ENCODE data around the gene SYCP2L. TPM values are rescaled to one million over a fixed set of nuclear protein-coding genes. Genes with fewer than 3 reads are reported as not detected.

SYCP2L gene
- total RNA-seq, 1 donor from 2014 or later = 20.5 TPM

DNA sequence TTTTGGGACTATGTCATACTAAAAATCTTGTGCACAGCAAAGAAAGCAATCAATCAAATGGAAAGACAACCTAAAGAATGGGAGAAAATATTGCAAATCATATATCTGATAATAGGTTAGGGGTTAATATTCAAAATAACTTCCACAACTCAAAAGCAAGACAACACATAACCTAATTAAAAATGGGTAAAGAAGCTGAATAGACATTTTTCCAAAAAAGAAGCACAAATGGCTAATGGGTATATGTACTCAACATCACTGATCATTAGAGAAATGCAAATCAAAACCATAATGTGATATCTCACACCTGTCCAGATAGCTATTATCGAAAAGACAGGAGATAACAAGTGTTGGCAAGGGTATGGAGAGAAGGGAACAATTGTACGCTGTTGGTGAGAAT is 53.0 kb downstream of the SYCP2L start:
- Mint-ChIP-seq H3K36me3 (ENCODE audit: unreplicated experiment) (no peaks in the 10 kb centered on the region), H3K4me1 (ENCODE audit: low read depth, unreplicated experiment) (no peaks in the 10 kb centered on the region), H3K27ac (ENCODE audit: unreplicated experiment) (no peak overlapping the region), H3K9me3 (ENCODE audit: unreplicated experiment) (no peaks in the 10 kb centered on the region), H3K27me3 (ENCODE audit: unreplicated experiment) (no peaks in the 10 kb centered on the region), H3K4me3 (ENCODE audit: unreplicated experiment) (no peak overlapping the region)
- DNase-seq = no peak
- TF ChIP-seq, protein P1, sequence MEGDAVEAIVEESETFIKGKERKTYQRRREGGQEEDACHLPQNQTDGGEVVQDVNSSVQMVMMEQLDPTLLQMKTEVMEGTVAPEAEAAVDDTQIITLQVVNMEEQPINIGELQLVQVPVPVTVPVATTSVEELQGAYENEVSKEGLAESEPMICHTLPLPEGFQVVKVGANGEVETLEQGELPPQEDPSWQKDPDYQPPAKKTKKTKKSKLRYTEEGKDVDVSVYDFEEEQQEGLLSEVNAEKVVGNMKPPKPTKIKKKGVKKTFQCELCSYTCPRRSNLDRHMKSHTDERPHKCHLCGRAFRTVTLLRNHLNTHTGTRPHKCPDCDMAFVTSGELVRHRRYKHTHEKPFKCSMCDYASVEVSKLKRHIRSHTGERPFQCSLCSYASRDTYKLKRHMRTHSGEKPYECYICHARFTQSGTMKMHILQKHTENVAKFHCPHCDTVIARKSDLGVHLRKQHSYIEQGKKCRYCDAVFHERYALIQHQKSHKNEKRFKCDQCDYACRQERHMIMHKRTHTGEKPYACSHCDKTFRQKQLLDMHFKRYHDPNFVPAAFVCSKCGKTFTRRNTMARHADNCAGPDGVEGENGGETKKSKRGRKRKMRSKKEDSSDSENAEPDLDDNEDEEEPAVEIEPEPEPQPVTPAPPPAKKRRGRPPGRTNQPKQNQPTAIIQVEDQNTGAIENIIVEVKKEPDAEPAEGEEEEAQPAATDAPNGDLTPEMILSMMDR (IDR thresholded peaks at IDR 0.05; ENCODE audit: partially characterized antibody, unreplicated experiment) = no peak

DNA sequence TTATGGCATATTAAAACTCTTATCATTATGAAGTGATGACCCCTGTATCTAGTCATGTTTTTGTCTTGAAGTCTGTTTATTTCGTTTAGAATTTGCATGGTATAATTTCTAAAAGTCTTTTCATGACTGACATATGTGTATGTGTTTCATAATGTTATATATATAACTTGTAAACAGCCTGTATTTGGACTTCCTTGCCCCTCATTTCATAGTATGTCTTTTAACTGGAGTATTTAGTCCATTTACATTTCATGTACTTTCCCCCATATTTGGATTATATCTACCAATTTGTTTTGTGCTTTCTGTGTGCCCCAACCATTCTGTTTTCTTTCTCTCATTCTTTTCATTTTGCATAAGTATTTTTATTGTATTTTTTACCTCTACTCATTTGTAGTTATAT is 59.0 kb downstream of the SYCP2L start:
- no peak for DNase-seq
- Mint-ChIP-seq H3K27me3 (ENCODE audit: unreplicated experiment) (no peaks in the 10 kb centered on the region), H3K4me3 (ENCODE audit: unreplicated experiment) (no peak overlapping the region), H3K36me3 (ENCODE audit: unreplicated experiment) (no peaks in the 10 kb centered on the region), H3K4me1 (ENCODE audit: low read depth, unreplicated experiment) (no peaks in the 10 kb centered on the region), H3K9me3 (ENCODE audit: unreplicated experiment) (no peaks in the 10 kb centered on the region), H3K27ac (ENCODE audit: unreplicated experiment) (no peak overlapping the region)
- TF ChIP-seq, protein P1 (IDR thresholded peaks at IDR 0.05; ENCODE audit: partially characterized antibody, unreplicated experiment) = no peak

DNA sequence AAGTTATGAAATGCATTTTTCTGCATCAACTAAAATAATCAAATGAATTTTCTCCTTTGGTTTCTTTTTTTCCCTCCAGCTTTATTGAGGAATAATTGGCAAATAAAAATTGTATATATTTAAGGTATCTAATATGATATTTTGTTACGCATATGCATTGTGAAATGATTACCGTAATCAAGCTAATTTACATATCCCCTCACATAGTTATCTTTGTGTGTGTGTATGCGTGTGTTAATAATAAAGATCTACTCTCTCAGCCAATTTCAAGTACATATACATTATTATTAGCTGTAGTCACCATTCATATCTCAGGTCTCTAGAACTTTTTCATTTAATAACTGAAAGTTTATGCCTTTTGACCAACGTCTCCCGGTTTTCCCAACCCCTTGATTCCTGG is 61.1 kb downstream of the SYCP2L start:
- Mint-ChIP-seq H3K27me3 (ENCODE audit: unreplicated experiment) (no peaks in the 10 kb centered on the region), H3K9me3 (ENCODE audit: unreplicated experiment) (no peaks in the 10 kb centered on the region), H3K27ac (ENCODE audit: unreplicated experiment) (no peak overlapping the region), H3K4me1 (ENCODE audit: low read depth, unreplicated experiment) (no peaks in the 10 kb centered on the region), H3K36me3 (ENCODE audit: unreplicated experiment) (no peaks in the 10 kb centered on the region), H3K4me3 (ENCODE audit: unreplicated experiment) (no peak overlapping the region)
- no peak for DNase-seq
- TF ChIP-seq, protein P1 (IDR thresholded peaks at IDR 0.05; ENCODE audit: partially characterized antibody, unreplicated experiment) = no peak

DNA sequence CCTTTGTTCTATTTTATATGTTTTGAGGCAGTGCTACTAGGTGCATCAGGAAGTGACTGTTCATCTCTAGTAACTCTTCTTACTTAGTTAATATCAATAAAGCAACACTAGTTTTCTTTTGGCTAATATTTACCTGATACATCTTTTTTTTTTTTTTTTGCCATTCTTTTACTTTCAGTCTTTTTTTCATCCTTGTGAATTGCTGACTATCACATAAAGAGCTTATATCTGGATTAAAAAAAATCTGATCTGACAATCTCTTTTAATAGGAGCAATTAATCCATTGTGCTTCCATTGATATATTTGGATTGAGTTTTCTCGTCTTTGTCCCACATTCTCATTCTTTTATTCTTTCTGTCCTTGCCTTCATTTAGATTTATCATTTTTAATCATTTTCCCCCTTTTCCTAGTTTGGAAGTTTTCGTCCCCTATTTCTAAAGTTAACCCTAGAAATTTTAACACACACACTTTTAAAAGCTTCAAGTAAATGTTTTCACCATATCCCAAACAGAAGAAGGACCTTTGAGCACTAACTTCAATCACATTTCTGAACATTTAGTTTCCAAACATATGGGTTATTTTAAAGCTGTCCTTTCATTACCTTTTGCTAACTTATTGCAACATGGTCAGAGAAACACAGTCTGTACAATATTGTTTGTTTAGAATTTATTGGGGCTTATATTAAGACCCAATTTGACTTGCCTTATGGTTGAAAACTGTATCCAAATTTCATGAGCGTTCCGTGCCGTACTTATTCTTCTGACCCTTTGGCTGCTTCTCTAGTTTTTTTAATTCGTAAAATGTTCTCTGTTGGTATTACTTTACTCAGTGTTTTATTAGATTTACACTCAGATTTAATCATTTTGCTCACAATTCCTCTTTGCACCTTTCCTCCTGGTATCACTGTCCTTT is 63.0 kb downstream of the SYCP2L start:
- no peak for DNase-seq
- Mint-ChIP-seq H3K36me3 (ENCODE audit: unreplicated experiment) (no peaks in the 10 kb centered on the region), H3K4me3 (ENCODE audit: unreplicated experiment) (no peak overlapping the region), H3K27me3 (ENCODE audit: unreplicated experiment) (peaks cover 2% of the 10 kb centered on the region), H3K27ac (ENCODE audit: unreplicated experiment) (no peak overlapping the region), H3K9me3 (ENCODE audit: unreplicated experiment) (no peaks in the 10 kb centered on the region), H3K4me1 (ENCODE audit: low read depth, unreplicated experiment) (no peaks in the 10 kb centered on the region)
- TF ChIP-seq, protein P1 (IDR thresholded peaks at IDR 0.05; ENCODE audit: partially characterized antibody, unreplicated experiment) = no peak

DNA sequence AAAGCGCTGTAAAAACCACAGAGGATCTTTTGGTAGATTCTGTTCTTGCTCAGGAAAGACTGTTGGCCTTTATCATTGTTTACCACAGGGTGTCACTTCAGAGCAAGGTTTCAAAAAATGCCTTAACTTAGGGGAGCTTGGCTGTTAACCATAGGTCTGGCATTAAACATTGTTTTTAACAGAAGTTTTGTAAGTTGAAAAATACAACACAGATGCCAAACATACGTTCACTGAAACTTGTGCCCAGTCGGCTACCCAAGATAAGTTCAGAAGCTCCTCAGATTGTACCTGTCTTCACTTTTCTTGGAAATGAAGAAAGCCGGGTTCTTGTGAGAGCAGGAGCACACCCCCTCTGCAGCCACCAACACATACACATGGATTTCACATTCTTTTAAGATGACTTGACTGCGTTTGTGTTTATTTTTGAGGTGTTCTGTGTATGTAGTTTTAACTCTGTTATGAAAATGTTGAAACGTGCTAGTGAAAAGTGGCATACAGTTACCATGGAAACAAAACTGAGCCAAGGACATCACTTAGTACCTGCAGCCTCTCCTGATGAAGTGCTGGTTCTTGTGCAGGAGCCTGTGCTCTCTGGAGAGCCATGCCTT is 64.9 kb downstream of the SYCP2L start:
- H3K4me1 Mint-ChIP-seq (ENCODE audit: low read depth, unreplicated experiment) = no peaks in the 10 kb centered on the region
- no peaks in the 10 kb centered on the region for H3K36me3 Mint-ChIP-seq (ENCODE audit: unreplicated experiment)
- TF ChIP-seq, protein P1 (IDR thresholded peaks at IDR 0.05; ENCODE audit: partially characterized antibody, unreplicated experiment) = peak; percentile 30
- H3K27me3 Mint-ChIP-seq (ENCODE audit: unreplicated experiment) = peaks cover 2% of the 10 kb centered on the region
- H3K27ac Mint-ChIP-seq (ENCODE audit: unreplicated experiment) = no peak overlapping the region
- no peaks in the 10 kb centered on the region for H3K9me3 Mint-ChIP-seq (ENCODE audit: unreplicated experiment)
- H3K4me3 Mint-ChIP-seq (ENCODE audit: unreplicated experiment) = no peak overlapping the region
- no peak for DNase-seq
